IPS DF 6.9 (cell line): ENCODE measurements around the gene STAT5B.

Experiments used
- DNase-seq: peaks from one replicate; pipeline ENCODE4 v3.0.0-alpha.2; 2013; ENCODE audit warnings: low read depth, low spot score
- H3K27ac ChIP-seq: one replicate; pipeline ENCODE4 v1.5.1; 2013; ENCODE audit warnings: low read length, control low read depth
- H3K27me3 ChIP-seq: 2 replicates; pipeline ENCODE4 v1.6.1; 2013; ENCODE audit warnings: mild to moderate bottlenecking, low read length; ENCODE audit not compliant: control insufficient read depth, insufficient read depth
- H3K36me3 ChIP-seq: 2 replicates; pipeline ENCODE4 v1.6.1; 2013; ENCODE audit warnings: low read length; ENCODE audit not compliant: control insufficient read depth, insufficient read depth
- H3K4me1 ChIP-seq: 2 replicates; pipeline ENCODE4 v1.6.1; 2013; ENCODE audit warnings: low read length; ENCODE audit not compliant: control insufficient read depth, insufficient read depth
- H3K4me3 ChIP-seq: 2 replicates; pipeline ENCODE4 v1.5.1; 2013; ENCODE audit warnings: mild to moderate bottlenecking, low read length
- H3K9me3 ChIP-seq: 2 replicates; pipeline ENCODE4 v1.6.1; 2013; ENCODE audit warnings: low read length, inconsistent platforms; ENCODE audit not compliant: control insufficient read depth, insufficient read depth
- WGBS: extraction: QIAGEN DNeasy Blood & Tissue Kit; methylation state at CpG from one replicate; pipeline ENCODE4 v1.1.7; 2013; ENCODE audit warnings: mixed read lengths, missing lambda C conversion rate; ENCODE audit not compliant: insufficient read length, insufficient coverage; 5-methylcytosine and 5-hydroxymethylcytosine counted together

Gene STAT5B

GRCh38 chr17:42166196-42166763 lies 109.9 kb downstream of the STAT5B start:
- Histone ChIP-seq H3K9me3 (no peaks in the 10 kb centered on the region), H3K4me3 (no peak overlapping the region), H3K36me3 (no peaks in the 10 kb centered on the region), H3K4me1 (peaks cover 1% of the 10 kb centered on the region; the same call in 1 of the 2 replicates), H3K27ac (no peak overlapping the region), H3K27me3 (no peaks in the 10 kb centered on the region)
- WGBS: no CpG with 5 or more reads among the region's 19 CpGs
- no peak for DNase-seq

- Histone ChIP-seq H3K36me3 (no peaks in the 10 kb centered on the region), H3K27me3 (no peaks in the 10 kb centered on the region), H3K9me3 (no peaks in the 10 kb centered on the region), H3K27ac (no peak overlapping the region), H3K4me3 (no peak overlapping the region), H3K4me1 (peaks cover 1% of the 10 kb centered on the region; the same call in 1 of the 2 replicates)
- no peak for DNase-seq
- no CpG with 5 or more reads among the region's 6 CpGs for WGBS
Measured at GRCh38 chr17:42165751-42166150, 110.4 kb downstream of the STAT5B start.

- no CpG with 5 or more reads among the region's 22 CpGs for WGBS
- H3K27ac ChIP-seq: no peak overlapping the region
Measured at GRCh38 chr17:42163696-42164407, 112.3 kb downstream of the STAT5B start.

GRCh38 chr17:42163113-42163512 lies 113.1 kb downstream of the STAT5B start:
- Histone ChIP-seq H3K9me3 (no peaks in the 10 kb centered on the region), H3K36me3 (no peaks in the 10 kb centered on the region), H3K27ac (no peak overlapping the region), H3K27me3 (no peaks in the 10 kb centered on the region), H3K4me3 (no peak overlapping the region), H3K4me1 (peaks cover 1% of the 10 kb centered on the region; the same call in 1 of the 2 replicates)
- DNase-seq: no peak
- WGBS: no CpG with 5 or more reads among the region's 8 CpGs

More at GRCh38 chr17:42163696-42164407, 112.3 kb downstream of the STAT5B start:
- Histone ChIP-seq H3K9me3 (no peaks in the 10 kb centered on the region), H3K4me1 (peaks cover 1% of the 10 kb centered on the region; the same call in 1 of the 2 replicates), H3K36me3 (no peaks in the 10 kb centered on the region), H3K27me3 (no peaks in the 10 kb centered on the region), H3K4me3 (no peak overlapping the region)
- DNase-seq: no peak

- no peak overlapping the region for H3K4me3 ChIP-seq
- H3K27me3 ChIP-seq: no peaks in the 10 kb centered on the region
- H3K9me3 ChIP-seq: no peaks in the 10 kb centered on the region
- H3K27ac ChIP-seq: no peak overlapping the region
- no CpG with 5 or more reads among the region's 7 CpGs for WGBS
- no peaks in the 10 kb centered on the region for H3K36me3 ChIP-seq
- DNase-seq: no peak
- peaks cover 6% of the 10 kb centered on the region for H3K4me1 ChIP-seq
Measured at GRCh38 chr17:42160531-42160910, 115.7 kb downstream of the STAT5B start.

- no peak for DNase-seq
- whole genome bisulfite sequencing: no CpG with 5 or more reads among the region's 14 CpGs
- Histone ChIP-seq H3K27me3 (no peaks in the 10 kb centered on the region), H3K9me3 (no peaks in the 10 kb centered on the region), H3K4me1 (peaks cover 6% of the 10 kb centered on the region), H3K36me3 (no peaks in the 10 kb centered on the region), H3K27ac (no peak overlapping the region), H3K4me3 (no peak overlapping the region)
Measured at GRCh38 chr17:42159796-42160530, 116.2 kb downstream of the STAT5B start.

- Histone ChIP-seq H3K36me3 (no peaks in the 10 kb centered on the region), H3K4me3 (peak overlapping the region; percentile 97; the same call in 1 of the 2 replicates), H3K27me3 (no peaks in the 10 kb centered on the region), H3K27ac (no peak overlapping the region), H3K9me3 (no peaks in the 10 kb centered on the region), H3K4me1 (peaks cover 6% of the 10 kb centered on the region)
- DNase-seq: no peak
- WGBS: no CpG with 5 or more reads among the region's 17 CpGs
Measured at GRCh38 chr17:42155614-42156045, 120.6 kb downstream of the STAT5B start.

GRCh38 chr17:42153919-42154742 lies 122.1 kb downstream of the STAT5B start:
- no peaks in the 10 kb centered on the region for H3K9me3 ChIP-seq
- peaks cover 6% of the 10 kb centered on the region for H3K4me1 ChIP-seq
- no peak overlapping the region for H3K27ac ChIP-seq
- DNase-seq: no peak
- no peaks in the 10 kb centered on the region for H3K27me3 ChIP-seq
- whole genome bisulfite sequencing: no CpG with 5 or more reads among the region's 15 CpGs
- no peaks in the 10 kb centered on the region for H3K36me3 ChIP-seq
- peak overlapping the region; percentile 97 for H3K4me3 ChIP-seq
